Stimulated activated CD8-positive, alpha-beta memory T cell treated with anti-CD3 and anti-CD28 coated beads, Interleukin-7, amount 100 ng/mL, for 4 hours (primary cell): ENCODE data around the gene RNF212B.
"Not testable (repeated sequence)": the region's sequence is repeated elsewhere in the genome, so short reads cannot be mapped to it uniquely, and the experiment has no call there.

Experiments
- DNase-seq, 2 donors: peaks; one replicate each; pipeline ENCODE4 v3.0.0-alpha.2; 2020; ENCODE audit warnings: low read depth in 2 of 2

The RNF212B gene

DNA sequence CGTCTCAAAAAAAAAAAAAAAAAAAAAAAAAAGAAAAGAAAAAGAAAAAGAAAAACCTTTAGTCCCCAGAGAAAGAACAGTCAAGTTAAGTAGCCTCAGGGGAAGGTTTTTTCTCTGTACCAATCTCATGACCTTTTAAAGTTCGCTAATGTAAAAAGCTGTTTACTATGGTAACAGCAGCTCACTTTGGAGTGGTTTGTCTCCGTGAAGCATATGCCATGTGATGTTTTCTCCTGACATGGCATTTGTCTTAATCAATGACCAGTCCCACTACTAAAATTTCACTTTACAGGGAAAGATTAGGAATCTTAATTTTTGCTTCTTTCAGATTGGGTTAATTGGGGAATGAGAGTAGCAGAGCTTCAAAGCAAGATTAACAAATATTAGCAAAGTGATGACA, 4.3 kb downstream of the RNF212B start:
- no peak for DNase-seq

DNA sequence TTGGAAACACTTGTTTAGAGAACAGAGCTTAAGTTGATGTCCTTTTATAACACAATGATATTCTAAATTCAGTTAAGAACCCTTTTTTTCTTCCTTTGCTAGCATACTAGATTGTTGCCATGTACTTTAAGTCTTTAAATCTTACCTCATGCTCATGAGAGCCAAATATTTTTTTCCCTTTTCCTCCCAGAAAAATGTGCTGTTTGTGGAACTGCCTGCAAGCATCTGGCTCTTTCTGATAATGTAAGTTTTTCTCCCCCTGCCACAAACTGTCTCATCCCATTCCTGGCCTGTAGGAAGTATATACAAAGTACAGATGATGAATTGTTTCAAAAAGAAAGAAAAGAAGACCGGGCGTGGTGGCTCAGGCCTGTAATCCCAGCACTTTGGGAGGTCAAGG, 5.3 kb downstream of the RNF212B start:
- DNase-seq: no peak

DNA sequence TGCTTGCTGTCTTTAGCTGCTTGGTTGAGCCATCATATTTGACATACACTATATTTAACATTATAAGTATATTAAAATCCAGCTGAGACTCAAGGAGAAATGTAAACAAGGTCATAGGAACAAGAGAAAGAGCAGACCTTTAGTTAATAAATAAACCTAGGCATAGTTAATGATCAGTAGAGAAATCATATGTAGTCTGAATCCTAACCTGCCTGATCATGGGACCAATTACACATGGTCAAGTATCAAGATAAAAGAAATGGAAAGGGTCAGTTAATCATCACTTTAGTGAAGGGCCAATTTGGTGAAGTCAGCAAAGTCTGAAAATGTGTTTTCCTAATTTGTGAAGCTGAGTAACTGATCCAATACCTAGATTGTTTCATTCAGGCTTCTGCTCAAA, 7.5 kb downstream of the RNF212B start:
- no peak for DNase-seq

DNA sequence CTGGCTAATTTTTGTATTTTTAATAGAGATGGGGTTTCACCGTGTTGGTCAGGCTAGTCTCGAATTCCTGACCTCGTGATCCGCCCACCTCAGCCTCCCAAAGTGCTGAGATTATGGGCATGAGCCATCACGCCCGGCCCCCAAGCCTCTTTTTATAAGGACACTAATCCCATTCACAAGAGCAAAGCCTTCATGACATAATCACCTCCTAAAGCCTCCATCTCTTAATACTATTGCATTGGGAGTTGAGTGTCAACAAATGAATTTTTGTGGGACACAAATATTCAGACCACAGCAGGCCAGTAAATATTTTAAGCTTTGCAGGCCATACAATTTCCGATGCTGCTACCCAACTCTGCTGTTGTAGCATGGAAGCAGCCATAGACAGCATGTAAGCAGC, 10.9 kb downstream of the RNF212B start:
- DNase-seq: no peak

DNA sequence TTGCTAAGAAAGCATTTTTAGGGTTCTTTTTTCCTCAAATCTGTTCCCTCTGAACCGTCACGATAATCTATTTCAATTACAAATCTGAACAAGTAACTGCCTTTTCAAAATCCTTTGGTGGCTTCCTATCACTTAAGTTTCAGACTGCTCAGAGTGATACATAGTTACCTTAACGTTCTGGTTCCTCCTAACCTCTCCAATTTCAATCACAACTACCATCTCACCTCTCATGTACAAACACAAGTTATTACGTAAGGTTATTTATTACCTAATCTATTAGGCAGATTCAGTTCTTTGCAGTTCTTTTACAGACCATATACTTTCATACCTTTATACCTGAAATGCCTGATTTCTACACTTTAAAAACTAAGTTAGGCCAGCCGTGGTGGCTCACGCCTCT, 12.1 kb downstream of the RNF212B start:
- DNase-seq: no peak

DNA sequence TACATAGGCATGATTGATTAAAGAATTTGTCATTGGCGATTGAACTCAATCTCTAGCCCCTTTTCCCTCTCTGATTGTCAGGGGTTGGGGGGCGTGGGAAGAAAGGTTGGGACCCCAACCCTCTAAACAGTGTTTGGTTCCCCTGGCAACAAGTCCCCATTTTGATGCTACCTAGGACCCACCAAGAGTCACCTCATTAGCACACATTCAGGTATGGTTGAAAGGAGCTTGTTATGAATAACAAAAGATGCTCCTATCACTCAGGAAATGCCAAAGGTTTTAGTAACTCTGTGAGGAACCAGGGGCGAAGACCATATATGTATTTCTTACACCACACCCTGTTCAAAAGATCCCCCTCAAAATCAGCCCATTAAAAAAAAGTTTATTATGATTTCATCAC, 14.3 kb downstream of the RNF212B start:
- DNase-seq: no peak

DNA sequence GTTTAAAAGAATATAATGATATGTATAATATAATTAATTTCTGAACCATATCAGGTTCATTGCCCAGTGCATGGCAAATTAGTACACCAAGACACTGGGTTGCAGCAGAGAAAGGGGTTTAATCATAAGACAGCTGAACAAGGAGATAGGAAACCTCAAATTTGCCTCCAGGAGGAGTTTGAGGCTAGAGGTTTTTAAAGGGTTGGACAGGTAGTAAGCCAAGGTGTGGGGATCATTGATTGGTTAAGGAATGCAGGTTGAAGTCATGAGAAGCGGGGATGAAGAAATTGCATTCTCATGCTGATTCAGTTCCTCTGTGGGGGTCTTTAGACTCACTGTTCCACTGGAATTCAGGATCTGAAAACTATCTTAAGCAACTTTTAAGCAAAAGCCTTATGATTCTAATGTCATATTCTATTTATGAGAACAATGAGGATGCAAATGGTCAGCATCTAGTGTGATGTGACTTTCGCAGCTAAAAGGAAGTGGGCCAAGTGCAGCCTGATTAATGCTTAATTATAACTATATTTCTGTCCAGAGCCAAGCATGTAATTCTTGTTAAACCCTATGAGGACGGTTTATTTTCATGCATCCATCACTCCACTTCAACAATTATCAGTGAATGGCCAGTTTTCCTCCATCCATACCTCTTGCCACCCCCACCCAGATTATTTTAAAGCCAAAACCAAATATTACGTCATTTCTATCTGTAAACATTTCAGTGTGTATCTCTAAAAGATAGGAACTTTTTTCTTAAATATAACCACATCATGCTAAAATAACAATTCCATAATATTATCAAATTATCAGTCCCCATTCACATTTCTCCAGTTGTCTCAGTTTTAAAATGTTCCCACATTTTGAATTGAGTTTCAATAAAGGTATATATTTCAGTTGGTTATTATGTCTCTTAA, 14.9 kb downstream of the RNF212B start:
- DNase-seq: no peak

DNA sequence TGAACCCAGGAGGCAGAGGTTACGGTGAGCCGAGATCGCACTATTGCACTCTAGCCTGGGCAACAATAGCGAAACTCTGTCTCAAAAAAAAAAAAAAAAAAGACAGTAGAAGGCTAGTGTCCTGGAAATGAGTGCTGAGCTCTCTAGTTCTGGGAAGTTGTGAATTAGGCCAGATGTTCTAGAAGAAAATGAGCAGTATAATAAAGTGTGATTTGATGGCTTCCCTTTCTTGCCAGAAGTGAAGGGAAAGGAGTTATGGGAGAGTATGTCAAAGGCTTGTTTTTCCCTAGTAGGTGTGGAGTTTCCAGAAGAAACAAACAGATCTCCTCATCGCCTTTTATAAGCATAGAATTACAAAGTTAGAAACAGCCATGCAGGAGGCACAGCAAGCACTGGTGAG, 20.5 kb downstream of the RNF212B start:
- DNase-seq: no peak

DNA sequence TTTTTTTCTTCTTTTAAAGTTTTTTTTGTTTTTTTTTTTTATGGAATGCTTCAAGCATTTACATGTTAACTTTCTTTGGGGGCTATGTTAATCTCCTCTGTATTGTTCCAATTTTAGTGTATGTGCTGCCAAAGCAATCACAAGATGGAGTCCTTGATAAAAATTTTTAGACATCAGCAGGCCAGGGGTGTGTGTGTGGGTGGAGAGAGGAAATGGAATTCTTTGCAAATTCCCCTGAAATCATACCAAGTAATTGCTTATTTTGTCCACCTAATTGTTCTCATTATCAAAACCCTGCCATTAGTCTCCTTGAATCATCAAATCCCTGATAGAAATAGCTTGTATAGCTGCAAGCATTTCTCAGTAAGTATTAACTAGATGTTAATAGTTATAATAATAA, 21.7 kb downstream of the RNF212B start:
- DNase-seq: no peak

DNA sequence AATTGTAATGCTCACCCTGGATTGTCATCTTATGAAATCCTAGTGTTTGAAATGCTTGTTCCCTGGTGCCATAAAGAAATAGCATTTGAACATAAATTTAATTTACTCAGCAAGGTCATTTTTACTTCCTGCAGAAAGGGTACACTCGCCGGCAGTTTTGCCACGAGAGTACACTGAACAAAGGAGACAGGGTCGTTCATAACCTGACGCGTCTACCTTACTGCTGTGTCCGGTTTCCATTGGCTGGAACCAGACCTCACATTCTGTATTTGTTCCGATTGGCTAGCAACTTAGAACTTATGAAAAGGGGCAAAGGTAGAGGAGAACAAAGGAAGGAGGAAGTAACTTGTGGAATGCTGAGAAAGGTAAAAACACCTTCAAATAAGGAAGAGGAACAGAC, 23.1 kb downstream of the RNF212B start:
- DNase-seq: not testable (repeated sequence)

DNA sequence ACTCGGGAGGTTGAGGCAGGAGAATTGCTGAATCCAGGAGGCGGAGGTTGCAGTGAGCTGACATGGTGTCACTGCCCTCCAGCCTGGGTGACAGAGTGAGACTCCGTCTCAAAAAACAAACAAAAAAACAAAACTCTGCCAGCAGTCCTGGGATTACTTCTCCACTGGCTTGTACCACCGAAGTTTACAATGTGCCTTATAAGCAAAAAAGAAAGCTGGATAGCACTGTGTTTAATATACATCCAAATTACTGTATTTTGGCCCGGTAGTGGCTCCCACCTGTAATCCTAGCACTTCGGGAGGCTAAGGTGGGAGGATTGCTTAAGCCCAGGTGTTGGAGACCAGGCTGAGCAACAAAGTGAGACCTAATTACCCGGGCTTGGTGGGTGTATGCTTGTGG, 31.5 kb downstream of the RNF212B start:
- DNase-seq: no peak

DNA sequence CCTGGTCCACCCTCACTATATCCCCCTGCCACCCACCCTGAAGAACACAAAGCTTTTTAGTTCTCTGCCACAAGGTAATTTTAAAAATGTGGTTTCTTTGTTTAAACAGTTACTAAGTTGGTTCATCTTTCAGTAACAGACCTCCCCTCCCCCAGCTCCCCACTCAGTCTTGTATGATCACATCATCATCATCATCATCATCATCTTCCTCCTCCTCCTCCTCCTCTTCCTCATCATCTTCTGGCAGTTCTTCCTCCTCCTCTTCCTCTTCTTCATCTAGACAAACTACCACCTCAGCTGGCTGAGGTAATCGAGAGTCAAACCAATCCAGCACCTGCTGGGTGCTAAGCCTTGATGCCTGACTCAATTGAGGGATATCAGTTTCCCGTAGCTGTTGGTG, 37.7 kb downstream of the RNF212B start:
- no peak for DNase-seq

DNA sequence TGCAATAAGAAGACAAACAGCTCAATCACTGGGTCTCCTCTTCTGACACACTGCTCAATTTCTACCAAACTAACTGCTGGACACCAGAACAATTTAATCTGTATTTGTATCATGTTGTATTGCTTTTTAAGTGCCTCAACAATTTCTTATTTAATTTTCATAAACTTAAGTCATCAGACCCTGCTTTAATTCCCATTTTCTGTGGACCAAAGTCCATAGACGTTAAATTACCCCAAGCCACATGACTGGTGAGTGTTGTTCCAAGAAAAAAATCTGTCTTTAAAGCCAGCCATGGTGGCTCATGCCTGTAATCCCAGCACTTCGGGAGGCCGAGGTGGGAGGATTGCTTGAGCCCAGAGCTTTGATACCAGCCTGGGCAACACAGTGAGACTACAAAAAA, 39.5 kb downstream of the RNF212B start:
- no peak for DNase-seq

DNA sequence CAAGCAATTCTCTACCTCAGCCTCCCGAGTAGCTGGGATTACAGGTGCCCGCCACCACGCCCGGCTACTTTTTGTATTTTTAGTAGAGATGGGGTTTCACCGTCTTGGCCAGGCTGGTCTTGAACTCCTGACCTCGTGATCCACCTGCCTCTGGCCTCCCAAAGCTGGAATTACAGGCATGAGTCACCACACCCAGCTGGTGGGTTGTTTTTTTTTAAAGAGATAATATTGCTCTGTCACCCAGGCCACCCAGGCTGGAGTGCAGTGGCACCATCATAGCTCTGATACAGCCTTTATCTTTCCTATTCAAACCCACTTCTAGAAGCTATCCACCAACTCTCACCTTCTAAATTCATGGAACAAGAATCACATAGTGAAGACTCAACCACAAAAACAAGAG, 40.2 kb downstream of the RNF212B start:
- DNase-seq: not testable (repeated sequence)

DNA sequence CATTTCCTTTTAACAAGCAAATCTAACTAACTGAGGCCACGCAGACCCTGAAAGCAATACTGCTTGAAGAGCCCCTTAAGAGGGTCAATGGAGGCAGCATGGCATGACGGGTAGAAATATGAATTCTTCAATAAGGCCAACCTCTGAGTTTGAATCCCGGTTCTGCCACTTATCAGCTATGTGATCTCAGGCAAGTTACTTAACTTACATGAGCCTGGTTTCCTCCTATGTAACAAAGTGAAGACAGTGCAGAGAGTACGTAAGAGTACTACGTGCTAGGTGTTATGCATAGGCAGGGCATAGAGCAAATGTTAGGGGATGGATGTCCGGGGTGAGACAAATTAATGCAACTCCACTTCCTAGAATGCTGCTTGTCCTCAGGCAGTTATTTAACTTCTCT, 43.5 kb downstream of the RNF212B start:
- no peak for DNase-seq

DNA sequence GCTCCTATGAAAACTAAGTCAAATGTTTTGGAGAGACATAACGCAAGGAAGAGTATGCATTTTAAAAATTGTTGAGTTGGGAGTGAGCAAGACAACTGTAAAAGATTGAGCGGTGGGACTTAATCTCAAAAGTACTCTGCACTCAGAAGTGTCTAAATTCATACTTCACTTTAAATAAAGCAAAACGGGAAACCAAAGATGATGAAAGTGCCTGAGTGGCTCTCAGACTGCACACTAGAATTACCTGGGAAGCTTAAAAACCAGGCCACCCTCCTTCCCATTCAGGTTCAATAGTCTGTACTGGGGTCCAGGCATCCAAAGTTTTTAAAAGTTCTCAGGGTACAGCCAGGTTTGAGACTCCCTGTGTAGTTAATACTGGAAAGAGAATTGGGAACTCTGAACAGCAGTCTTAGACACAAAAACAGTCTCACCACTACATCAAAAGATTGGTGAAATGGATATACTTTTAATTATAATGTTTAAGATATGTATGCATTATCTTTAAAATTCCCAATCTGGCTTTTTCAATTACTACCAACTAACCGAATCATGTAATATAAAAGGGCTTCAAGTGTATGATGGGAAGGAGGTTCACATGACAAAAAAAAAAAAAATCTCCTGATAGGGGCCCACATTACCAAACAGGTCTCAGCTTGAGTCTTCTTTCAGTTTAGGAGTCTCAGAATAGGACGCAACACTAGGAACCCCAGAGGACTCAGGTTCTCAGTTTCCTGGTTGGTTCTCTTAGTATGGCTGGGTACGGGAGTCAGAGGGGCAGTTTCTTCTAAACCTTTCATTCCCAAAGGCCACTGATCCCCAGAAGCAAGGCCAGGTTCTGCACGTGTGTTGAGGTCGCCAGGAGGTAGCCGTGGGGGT, 47.2 kb downstream of the RNF212B start:
- DNase-seq: no peak

DNA sequence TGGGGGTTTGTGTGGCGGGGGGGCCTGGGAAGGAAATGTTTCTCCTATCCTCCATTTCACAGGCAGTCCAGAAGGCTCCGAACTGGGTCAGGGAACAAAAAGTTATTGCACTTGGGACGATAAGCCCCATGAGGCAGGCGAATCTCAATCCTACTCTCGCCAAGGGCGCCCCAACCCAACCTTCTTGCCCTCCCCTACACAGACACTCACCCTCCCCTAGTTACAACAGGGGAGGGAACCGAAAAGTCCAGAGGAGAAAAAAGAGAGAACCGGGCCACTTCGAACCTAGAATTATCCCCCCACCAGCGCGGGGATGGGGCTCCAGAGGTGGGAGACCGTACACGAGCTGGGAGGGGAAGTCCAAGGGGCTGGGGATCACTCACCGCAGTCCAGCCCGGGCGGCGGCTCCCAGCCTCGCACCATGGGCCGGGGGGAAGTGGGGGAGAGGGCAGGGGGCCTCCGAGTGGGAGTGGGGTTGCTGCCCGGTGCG, 47.8 kb downstream of the RNF212B start:
- DNase-seq: no peak

DNA sequence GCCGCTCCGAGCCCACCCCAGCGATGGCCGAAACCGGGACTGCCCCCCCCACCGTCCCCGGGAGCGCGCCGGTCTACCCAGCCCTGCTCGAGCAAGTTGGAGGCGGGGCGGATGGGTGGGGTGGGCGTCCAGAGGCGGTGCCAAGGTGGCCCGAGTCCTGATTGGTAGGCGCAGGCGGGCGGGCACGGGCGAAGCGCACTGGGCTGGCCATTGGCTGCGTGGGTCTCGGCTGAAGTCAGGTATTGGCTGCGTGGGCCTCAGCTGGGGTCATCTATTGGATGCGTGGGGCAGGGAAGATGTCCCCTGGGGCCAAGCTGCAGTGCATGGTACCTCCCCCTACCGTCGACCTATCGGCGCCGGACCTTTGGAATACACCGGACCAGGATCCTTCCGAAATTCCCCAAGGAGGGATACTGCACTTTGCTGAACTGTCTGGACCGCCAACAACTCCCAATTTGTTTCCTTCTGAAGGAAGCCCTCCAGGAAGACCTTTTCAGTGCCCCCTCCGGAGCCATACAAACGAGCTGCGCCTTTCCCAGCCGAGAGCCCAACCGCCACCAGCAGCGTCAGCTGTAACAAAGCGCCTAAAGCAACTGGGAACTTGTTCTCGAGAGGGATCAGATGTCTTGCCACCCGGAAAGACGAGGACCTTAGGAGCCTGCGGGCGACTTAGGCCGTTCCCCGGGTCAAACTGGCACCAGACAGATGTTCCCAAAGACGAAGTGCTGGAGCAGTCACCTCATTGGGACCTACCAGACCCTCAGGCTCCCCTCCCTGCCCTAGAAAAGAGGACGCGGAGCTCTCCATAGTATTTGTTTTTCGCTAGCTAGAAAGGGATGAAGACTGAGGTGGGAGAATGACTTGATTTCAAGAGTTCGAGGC, 48.5 kb downstream of the RNF212B start, which contains the start of gene HOMEZ:
HOMEZ (minus strand) TSS at position 113 of the 882 bp plus-strand sequence. CDS start 180 bp downstream, outside the sequence.
- DNase-seq: peak; percentile 95 to 98

DNA sequence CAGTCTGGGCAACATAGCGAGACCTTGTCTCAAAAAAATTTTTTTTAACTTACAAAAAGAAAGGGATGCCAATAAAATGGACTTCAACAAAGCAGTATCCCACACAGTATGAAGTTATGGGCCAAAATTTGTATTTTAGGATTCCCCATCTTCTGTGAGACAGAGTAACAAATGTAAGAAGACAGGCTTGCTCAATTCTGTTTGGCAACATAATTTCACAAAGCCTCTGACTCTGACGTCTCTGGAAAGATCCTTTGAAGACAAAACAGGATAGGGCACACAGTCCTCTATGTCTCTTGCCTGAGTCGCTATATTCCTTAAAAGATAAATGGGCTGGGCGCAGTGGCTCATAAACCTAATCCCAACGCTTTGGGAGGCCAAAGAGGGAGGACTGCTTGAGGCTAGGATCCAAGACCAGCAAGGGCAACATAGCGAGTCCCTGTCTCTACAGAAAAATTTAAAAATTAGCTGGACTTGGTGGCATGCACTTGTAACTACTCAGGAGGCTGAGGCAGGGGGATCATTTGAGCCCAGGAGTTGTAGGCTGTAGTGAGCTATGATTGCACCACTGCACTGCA, 49.3 kb downstream of the RNF212B start:
- DNase-seq: no peak

DNA sequence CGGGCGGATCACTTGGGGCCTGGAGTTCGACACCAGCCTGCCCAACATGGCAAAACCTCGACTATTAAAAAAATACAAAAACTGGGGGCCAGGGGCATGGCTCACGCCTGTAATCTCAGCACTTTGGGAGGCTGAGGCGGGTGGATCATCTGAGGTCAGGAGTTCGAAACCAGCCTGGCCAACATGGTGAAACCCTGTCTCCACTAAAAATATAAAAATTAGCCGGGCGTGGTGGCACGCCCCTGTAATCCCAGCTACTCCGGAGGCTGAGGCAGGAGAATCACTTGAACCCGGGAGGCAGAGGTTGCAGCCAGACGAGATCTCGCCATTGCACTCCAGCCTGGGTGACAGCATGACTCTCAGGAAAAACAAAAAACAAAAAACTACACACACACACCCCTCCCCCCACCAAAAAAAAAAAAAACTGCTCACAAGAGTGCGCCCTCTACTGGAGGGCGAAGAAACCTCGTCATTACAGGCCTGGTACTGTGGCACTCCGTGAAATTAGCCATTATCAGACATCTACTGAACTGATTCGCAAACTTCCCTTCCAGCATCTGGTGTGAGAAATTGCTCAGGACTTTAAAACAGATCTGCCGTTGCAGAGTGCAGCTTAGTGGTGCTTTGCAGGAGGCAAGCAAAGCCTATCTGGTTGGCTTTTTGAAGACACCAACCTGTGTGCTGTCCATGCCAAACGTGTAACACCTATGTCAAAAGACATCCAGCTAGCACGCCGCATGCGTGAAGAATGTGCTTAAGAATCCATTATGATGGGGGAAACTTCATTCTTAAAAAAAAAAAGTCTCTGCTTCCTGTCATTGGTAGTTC, 57.2 kb downstream of the RNF212B start:
- DNase-seq: peak; percentile 10 to 24
